Loucy (cell line): Measurements from ENCODE around the gene SMARCE1.

Source experiments
- H2AFZ ChIP-seq: fragments of 200-600 bp; sonication (generic); 2 replicates; pipeline ENCODE4 v1.6.0; 2016; ENCODE audit warnings: antibody characterized with exemption, mild to moderate bottlenecking, low read length, moderate library complexity
- H3F3A ChIP-seq: fragments of 200-600 bp; 2 replicates; pipeline ENCODE4 v1.6.0; 2016; ENCODE audit warnings: antibody characterized with exemption, low read depth, mild to moderate bottlenecking
- H3K27me3 ChIP-seq: fragments of 200-600 bp; sonication (generic); 2 replicates; pipeline ENCODE4 v1.6.1; 2014; ENCODE audit warnings: low read length, mild to moderate bottlenecking; ENCODE audit not compliant: insufficient read depth, poor library complexity, severe bottlenecking
- H3K36me3 ChIP-seq: fragments of 200-600 bp; sonication (generic); 2 replicates; pipeline ENCODE4 v1.6.1; 2016; ENCODE audit warnings: low read length; ENCODE audit not compliant: insufficient read depth
- H3K4me1 ChIP-seq: fragments of 200-600 bp; sonication (generic); 2 replicates; pipeline ENCODE4 v1.5.1; 2014; ENCODE audit warnings: low read length, mild to moderate bottlenecking; ENCODE audit not compliant: insufficient read depth, poor library complexity, severe bottlenecking
- H3K4me2 ChIP-seq: fragments of 200-600 bp; sonication (generic); 2 replicates; pipeline ENCODE4 v1.6.0; 2014; ENCODE audit warnings: antibody characterized with exemption, low read length, low read depth, mild to moderate bottlenecking; ENCODE audit not compliant: poor library complexity, severe bottlenecking
- H3K4me3 ChIP-seq: fragments of 200-600 bp; sonication (generic); 2 replicates; pipeline ENCODE4 v1.5.1; 2014; ENCODE audit warnings: low read length, mild to moderate bottlenecking, mixed read lengths; ENCODE audit not compliant: poor library complexity, severe bottlenecking
- H3K79me2 ChIP-seq: fragments of 200-600 bp; sonication (generic); 2 replicates; pipeline ENCODE4 v1.6.1; 2014; ENCODE audit warnings: low read length; ENCODE audit not compliant: insufficient read depth
- H3K9ac ChIP-seq: fragments of 200-600 bp; sonication (generic); 2 replicates; pipeline ENCODE4 v1.6.0; 2014; ENCODE audit warnings: mild to moderate bottlenecking, low read depth, low read length, moderate library complexity; ENCODE audit not compliant: poor library complexity, severe bottlenecking
- H3K9me2 ChIP-seq: fragments of 200-600 bp; sonication (generic); replicated peaks from 2 replicates; pipeline ENCODE4 v1.6.1; 2016; ENCODE audit warnings: low read depth, low read length, mixed read lengths
- H3K9me3 ChIP-seq: fragments of 200-600 bp; sonication (generic); 2 replicates; pipeline ENCODE4 v1.6.1; 2014; ENCODE audit warnings: mild to moderate bottlenecking, antibody characterized with exemption, low read length, low read depth; ENCODE audit not compliant: insufficient read depth
- H4K20me1 ChIP-seq: fragments of 200-600 bp; sonication (generic); 2 replicates; pipeline ENCODE4 v1.6.0; 2014; ENCODE audit warnings: antibody characterized with exemption, low read length, mild to moderate bottlenecking; ENCODE audit not compliant: insufficient read depth, poor library complexity, severe bottlenecking
- CTCF ChIP-seq: fragments of 200-600 bp; sonication (generic); conservative IDR thresholded peaks from 2 replicates; pipeline ENCODE4 v1.5.1; 2014; ENCODE audit warnings: mild to moderate bottlenecking, antibody characterized with exemption, low read length
- EZH2phosphoT487 ChIP-seq: fragments of 200-600 bp; IDR thresholded peaks from 2 replicates; pipeline ENCODE4 v1.6.1; 2018; ENCODE audit warnings: antibody characterized with exemption, mild to moderate bottlenecking, moderate library complexity, borderline replicate concordance

The SMARCE1 gene

GRCh38 chr17:40646791-40647623, 611 bp downstream of the SMARCE1 start:
- no peaks in the 10 kb centered on the region for H3F3A ChIP-seq
- no peaks in the 10 kb centered on the region for H3K27me3 ChIP-seq
- H4K20me1 ChIP-seq: peaks cover 50% of the 10 kb centered on the region
- H2AFZ ChIP-seq: peak overlapping the region; percentile 98
- H3K36me3 ChIP-seq: peaks cover 16% of the 10 kb centered on the region
- no peaks in the 10 kb centered on the region for H3K9me2 ChIP-seq
- peak overlapping the region; percentile 91 for H3K4me3 ChIP-seq
- H3K9me3 ChIP-seq: no peaks in the 10 kb centered on the region
- TF ChIP-seq EZH2phosphoT487: no peak
- TF ChIP-seq CTCF: no peak
- H3K9ac ChIP-seq: peak overlapping the region; percentile 96
- peaks cover 58% of the 10 kb centered on the region for H3K4me1 ChIP-seq
- peaks cover 68% of the 10 kb centered on the region for H3K79me2 ChIP-seq
- peak overlapping the region; percentile 96 for H3K4me2 ChIP-seq

- no peaks in the 10 kb centered on the region for H3K27me3 ChIP-seq
- H3K9me3 ChIP-seq: no peaks in the 10 kb centered on the region
- peaks cover 27% of the 10 kb centered on the region for H3K36me3 ChIP-seq
- H3K9ac ChIP-seq: peak overlapping the region; percentile 96
- peaks cover 60% of the 10 kb centered on the region for H3K4me1 ChIP-seq
- no peak for TF ChIP-seq CTCF
- TF ChIP-seq EZH2phosphoT487: no peak
- no peaks in the 10 kb centered on the region for H3K9me2 ChIP-seq
- H3K4me2 ChIP-seq: peak overlapping the region; percentile 96
- peaks cover 60% of the 10 kb centered on the region for H4K20me1 ChIP-seq
- peaks cover 78% of the 10 kb centered on the region for H3K79me2 ChIP-seq
- H3F3A ChIP-seq: no peaks in the 10 kb centered on the region
- no peak overlapping the region for H2AFZ ChIP-seq
- peak overlapping the region; percentile 91 for H3K4me3 ChIP-seq
Measured at GRCh38 chr17:40645943-40646342, 1.7 kb downstream of the SMARCE1 start.

- Histone ChIP-seq H3K79me2 (peaks cover 85% of the 10 kb centered on the region), H3K36me3 (peaks cover 27% of the 10 kb centered on the region), H3K4me2 (peak overlapping the region; percentile 96), H2AFZ (no peak overlapping the region), H3K4me3 (peak overlapping the region; percentile 91), H3K9ac (peak overlapping the region; percentile 96), H3K27me3 (no peaks in the 10 kb centered on the region), H3K9me3 (no peaks in the 10 kb centered on the region), H3F3A (no peaks in the 10 kb centered on the region), H4K20me1 (peaks cover 67% of the 10 kb centered on the region), H3K4me1 (peaks cover 67% of the 10 kb centered on the region), H3K9me2 (no peaks in the 10 kb centered on the region)
- TF ChIP-seq CTCF (no peak), EZH2phosphoT487 (no peak)
Measured at GRCh38 chr17:40645291-40645690, 2.3 kb downstream of the SMARCE1 start.
